Activated CD4-positive, alpha-beta memory T cell treated with anti-CD3 and anti-CD28 coated beads for 36 hours (primary cell): ENCODE data around the gene SCO2. TPM values are rescaled to one million over a fixed set of nuclear protein-coding genes. Genes with fewer than 3 reads are reported as not detected.

Source experiments
- CTCF ChIA-PET: fragments of 350-600 bp; sonication (Branson Sonifier 250); formaldehyde crosslinking; loops from one replicate; lab custom pipeline; 2021; ENCODE audit warnings: antibody characterized with exemption, inconsistent platforms; lab: Charles Lee
- POLR2A ChIA-PET: fragments of 350-600 bp; sonication (Branson Sonifier 250); formaldehyde crosslinking; loops from one replicate; lab custom pipeline; 2021; ENCODE audit warnings: antibody characterized with exemption; lab: Charles Lee
- DNase-seq: peaks from one replicate; pipeline ENCODE4 v3.0.0-alpha.2; 2020
- H3K27ac Mint-ChIP-seq: one replicate; pipeline ENCODE4 v1.8.0; 2021; ENCODE audit warnings: mixed read lengths
- H3K27me3 Mint-ChIP-seq: one replicate; pipeline ENCODE4 v1.8.0; 2021; ENCODE audit warnings: mixed read lengths
- H3K36me3 Mint-ChIP-seq: one replicate; pipeline ENCODE4 v1.8.0; 2021; ENCODE audit warnings: mixed read lengths
- H3K4me1 Mint-ChIP-seq: one replicate; pipeline ENCODE4 v1.8.0; 2021; ENCODE audit warnings: low read depth, mixed read lengths
- H3K4me3 Mint-ChIP-seq: one replicate; pipeline ENCODE4 v1.8.0; 2021; ENCODE audit warnings: mild to moderate bottlenecking, mixed read lengths
- H3K9me3 Mint-ChIP-seq: one replicate; pipeline ENCODE4 v1.8.0; 2021; ENCODE audit warnings: mixed read lengths
- intact Hi-C: fragments of 100-400 bp; cut with micrococcal nuclease; formaldehyde crosslinking; loops from one replicate; pipeline ENCODE4 v1.15.1; 2023
- total RNA-seq, 2 experiments: library from RNA; stranded (reverse); gene quantifications; one replicate each; pipeline ENCODE4 v1.2.3, GENCODE V29; 2021

Gene SCO2
- total RNA-seq, 2 experiments from 2014 or later, result 1.9 to 5.6 TPM

- no peaks in the 10 kb centered on the region for H3K36me3 Mint-ChIP-seq
- ChIA-PET CTCF (no interaction called here), POLR2A (no interaction called here)
- H3K27me3 Mint-ChIP-seq, result no peaks in the 10 kb centered on the region
- H3K27ac Mint-ChIP-seq, result no peak overlapping the region
- peaks cover 6% of the 10 kb centered on the region for H3K4me1 Mint-ChIP-seq
- intact Hi-C loops, result no loop called here
- peak; percentile 29 for DNase-seq
- H3K9me3 Mint-ChIP-seq, result no peaks in the 10 kb centered on the region
- peak overlapping the region; percentile 23 for H3K4me3 Mint-ChIP-seq
These were observed 34.7 kb downstream of the SCO2 start for GRCh38 chr22:50490531-50491308.

GRCh38 chr22:50489363-50490243, 35.8 kb downstream of the SCO2 start:
- DNase-seq, result no peak
- intact Hi-C loops, result no loop called here
- Mint-ChIP-seq H3K27ac (no peak overlapping the region), H3K36me3 (no peaks in the 10 kb centered on the region), H3K27me3 (no peaks in the 10 kb centered on the region), H3K4me1 (peaks cover 6% of the 10 kb centered on the region), H3K4me3 (no peak overlapping the region), H3K9me3 (no peaks in the 10 kb centered on the region)
- ChIA-PET CTCF (no interaction called here), POLR2A (no interaction called here)

GRCh38 chr22:50488886-50489285, 36.5 kb downstream of the SCO2 start:
- ChIA-PET CTCF (no interaction called here), POLR2A (no interaction called here)
- Mint-ChIP-seq H3K4me1 (peaks cover 6% of the 10 kb centered on the region), H3K4me3 (no peak overlapping the region), H3K27ac (no peak overlapping the region), H3K36me3 (peaks cover 2% of the 10 kb centered on the region), H3K27me3 (no peaks in the 10 kb centered on the region), H3K9me3 (no peaks in the 10 kb centered on the region)
- no peak for DNase-seq
- intact Hi-C loops, result no loop called here

- Mint-ChIP-seq H3K4me1 (peaks cover 6% of the 10 kb centered on the region), H3K27ac (no peak overlapping the region), H3K9me3 (no peaks in the 10 kb centered on the region), H3K27me3 (no peaks in the 10 kb centered on the region), H3K4me3 (no peak overlapping the region), H3K36me3 (peaks cover 2% of the 10 kb centered on the region)
- intact Hi-C loops, result no loop called here
- ChIA-PET CTCF (interaction anchor here (2.9 kb wide), 1 partner anchor 10 kb away, joined by 11 read pairs; no protein-coding TSS in a partner anchor), POLR2A (no interaction called here)
- no peak for DNase-seq
These were observed 37.3 kb downstream of the SCO2 start for GRCh38 chr22:50488006-50488677.

- Mint-ChIP-seq H3K27me3 (no peaks in the 10 kb centered on the region), H3K27ac (no peak overlapping the region), H3K9me3 (no peaks in the 10 kb centered on the region), H3K4me3 (no peak overlapping the region), H3K4me1 (peaks cover 6% of the 10 kb centered on the region), H3K36me3 (peaks cover 2% of the 10 kb centered on the region)
- intact Hi-C loops, result no loop called here
- ChIA-PET CTCF (interaction anchor here (0.9 to 2.9 kb wide), 2 partner anchors 11 to 38 kb away, joined by 4 to 11 read pairs; partner anchors contain the start of gene SCO2), POLR2A (no interaction called here)
- no peak for DNase-seq
These were observed 38.0 kb downstream of the SCO2 start for GRCh38 chr22:50487290-50488005.

GRCh38 chr22:50486561-50487289, 38.7 kb downstream of the SCO2 start, which contains the start of gene MIOX:
Gene MIOX (plus strand): TSS chr22:50486859. CDS start chr22:50486898, 39 bp downstream.
- POLR2A ChIA-PET, result interaction anchor here (0.6 to 0.7 kb wide), 2 partner anchors 10 to 47 kb away, joined by 3 to 4 read pairs; no protein-coding TSS in a partner anchor
- Mint-ChIP-seq H3K4me1 (peaks cover 6% of the 10 kb centered on the region), H3K9me3 (no peaks in the 10 kb centered on the region), H3K27ac (no peak within 1 kb of the TSS), H3K36me3 (peaks cover 2% of the 10 kb centered on the region), H3K4me3 (no peak within 1 kb of the TSS), H3K27me3 (no peaks in the 10 kb centered on the region)
- CTCF ChIA-PET, result interaction anchor here (0.9 to 2.9 kb wide), 2 partner anchors 11 to 39 kb away, joined by 4 to 11 read pairs; partner anchors contain the start of gene SCO2
- DNase-seq, result no peak
- intact Hi-C loops, result no loop called here

GRCh38 chr22:50485221-50486131, 39.9 kb downstream of the SCO2 start:
- no peaks in the 10 kb centered on the region for H3K9me3 Mint-ChIP-seq
- intact Hi-C loops, result no loop called here
- POLR2A ChIA-PET, result interaction anchor here (1.3 kb wide), 1 partner anchor 10 kb away, joined by 3 read pairs; the partner anchor contains the start of gene SBF1
- H3K4me1 Mint-ChIP-seq, result no peaks in the 10 kb centered on the region
- CTCF ChIA-PET, result interaction anchor here (2.9 kb wide), 1 partner anchor 12 kb away, joined by 11 read pairs; no protein-coding TSS in a partner anchor
- no peak overlapping the region for H3K27ac Mint-ChIP-seq
- DNase-seq, result no peak
- H3K4me3 Mint-ChIP-seq, result no peak overlapping the region
- H3K36me3 Mint-ChIP-seq, result peaks cover 2% of the 10 kb centered on the region
- no peaks in the 10 kb centered on the region for H3K27me3 Mint-ChIP-seq

- Mint-ChIP-seq H3K9me3 (no peaks in the 10 kb centered on the region), H3K36me3 (peaks cover 2% of the 10 kb centered on the region), H3K4me1 (peaks cover 3% of the 10 kb centered on the region), H3K4me3 (no peak overlapping the region), H3K27ac (no peak overlapping the region), H3K27me3 (peaks cover 3% of the 10 kb centered on the region)
- POLR2A ChIA-PET, result interaction anchor here (1.3 kb wide), 1 partner anchor 9 kb away, joined by 3 read pairs; the partner anchor contains the start of gene SBF1
- DNase-seq, result no peak
- CTCF ChIA-PET, result no interaction called here
- intact Hi-C loops, result no loop called here
These were observed 41.2 kb downstream of the SCO2 start for GRCh38 chr22:50483977-50484853.

- POLR2A ChIA-PET, result no interaction called here
These were observed 41.8 kb downstream of the SCO2 start for GRCh38 chr22:50483556-50483955.

More at GRCh38 chr22:50483556-50483955, 41.8 kb downstream of the SCO2 start:
- Mint-ChIP-seq H3K4me1 (peaks cover 3% of the 10 kb centered on the region), H3K27ac (no peak overlapping the region), H3K4me3 (no peak overlapping the region), H3K9me3 (no peaks in the 10 kb centered on the region), H3K36me3 (peaks cover 2% of the 10 kb centered on the region), H3K27me3 (peaks cover 3% of the 10 kb centered on the region)
- no peak for DNase-seq
- intact Hi-C loops, result no loop called here
- CTCF ChIA-PET, result no interaction called here
